NCI-H2227 treated with DMSO at 0.1 percent for 48 hours (cell line): ENCODE data around the gene DOCK4.

Experiments
- DNase-seq: peaks from one replicate; lab custom pipeline; 2025; lab: John Stamatoyannopoulos, UW

The DOCK4 gene

DNA sequence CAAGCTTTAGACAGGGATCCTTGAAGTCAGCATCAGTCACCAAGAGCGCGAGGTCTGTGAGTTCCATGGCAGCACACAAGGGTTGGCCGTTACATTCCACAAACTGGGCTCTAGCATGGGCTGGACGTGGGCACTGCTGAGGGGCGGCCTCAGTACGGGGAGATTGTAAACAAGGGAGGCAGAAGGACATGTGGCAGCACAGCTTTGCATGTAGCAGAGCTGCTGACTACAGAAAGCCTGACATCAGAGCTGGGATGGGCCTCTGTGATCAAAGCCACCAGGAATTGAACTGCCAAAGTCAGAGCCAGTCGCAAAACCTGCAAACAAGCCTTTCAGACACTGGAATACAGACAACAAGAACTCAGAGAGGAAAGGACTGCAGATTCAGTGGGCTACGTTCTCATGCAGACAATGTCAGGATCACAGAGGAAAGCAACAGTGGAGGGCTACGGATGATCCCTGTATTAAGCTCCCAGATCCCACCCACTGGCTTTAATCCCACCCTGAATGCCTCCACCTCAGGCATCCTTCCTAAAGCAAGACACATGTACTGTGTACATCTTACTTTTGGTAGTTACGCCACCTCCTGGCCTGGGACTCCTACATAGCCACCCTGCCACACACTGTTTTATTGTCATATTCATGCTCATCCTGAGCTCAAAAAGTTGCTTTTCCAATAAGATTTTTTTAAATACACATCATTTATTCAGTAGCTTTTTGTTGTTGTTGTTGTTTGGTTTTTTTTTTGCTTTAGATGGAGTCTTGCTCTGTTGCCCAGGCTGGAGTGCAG lies 352.8 kb downstream of the DOCK4 start:
- DNase-seq: no peak

DNA sequence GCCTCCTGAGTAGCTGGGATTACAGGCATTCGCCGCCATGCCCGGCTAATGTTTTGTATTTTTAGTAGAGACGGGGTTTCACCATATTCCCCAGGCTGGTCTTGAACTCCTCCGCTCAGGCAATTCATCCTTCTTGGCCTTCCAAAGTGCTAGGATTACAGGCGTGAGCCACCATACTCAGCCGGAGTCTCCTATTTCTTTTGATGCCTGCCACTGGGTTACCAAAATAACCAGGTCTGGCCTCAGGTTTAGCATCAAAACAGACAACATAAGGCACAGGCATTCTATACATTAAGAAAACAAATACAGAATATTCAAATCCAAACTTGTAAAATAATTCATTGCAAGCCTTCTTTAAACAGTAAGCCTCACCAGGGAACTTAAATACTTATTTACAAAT lies 354.1 kb downstream of the DOCK4 start:
- DNase-seq: no peak

DNA sequence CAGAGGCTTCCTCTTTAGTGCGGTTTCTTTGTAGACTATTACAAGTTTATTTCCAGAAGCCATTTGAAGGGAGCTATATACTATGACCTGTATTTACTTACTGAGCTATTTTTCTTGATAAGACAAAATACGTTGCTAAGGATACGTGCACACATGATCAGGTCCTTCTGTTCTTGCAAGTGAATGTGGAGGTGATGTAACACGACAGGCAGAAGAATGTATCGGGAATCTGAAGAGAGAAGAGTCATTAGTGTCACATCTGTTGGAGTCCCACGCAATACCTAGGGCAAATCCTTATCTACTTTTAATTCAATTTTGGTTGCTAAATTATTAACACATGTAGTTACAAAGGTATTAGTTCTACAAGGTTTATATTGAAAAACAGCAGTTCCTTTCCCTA lies 359.3 kb downstream of the DOCK4 start:
- DNase-seq: no peak

DNA sequence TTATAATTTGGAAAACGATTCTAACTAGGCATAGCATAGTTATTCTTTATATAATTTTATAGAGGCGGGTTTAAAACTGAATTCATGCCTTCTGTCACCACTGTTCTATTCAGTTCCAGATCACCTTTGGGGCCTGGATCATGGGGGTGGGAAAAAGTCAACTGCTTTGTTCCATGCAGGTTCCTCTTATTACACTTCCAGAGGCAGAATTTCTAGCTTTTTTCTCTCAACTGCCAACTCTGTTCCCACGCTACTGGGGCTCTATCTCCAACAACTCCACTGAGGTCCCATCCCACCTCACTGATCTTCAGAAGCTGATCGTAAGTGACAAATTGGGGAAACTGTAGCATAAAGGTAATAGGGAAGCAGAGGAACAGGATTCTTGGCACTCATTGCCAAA lies 360.3 kb downstream of the DOCK4 start:
- no peak for DNase-seq

DNA sequence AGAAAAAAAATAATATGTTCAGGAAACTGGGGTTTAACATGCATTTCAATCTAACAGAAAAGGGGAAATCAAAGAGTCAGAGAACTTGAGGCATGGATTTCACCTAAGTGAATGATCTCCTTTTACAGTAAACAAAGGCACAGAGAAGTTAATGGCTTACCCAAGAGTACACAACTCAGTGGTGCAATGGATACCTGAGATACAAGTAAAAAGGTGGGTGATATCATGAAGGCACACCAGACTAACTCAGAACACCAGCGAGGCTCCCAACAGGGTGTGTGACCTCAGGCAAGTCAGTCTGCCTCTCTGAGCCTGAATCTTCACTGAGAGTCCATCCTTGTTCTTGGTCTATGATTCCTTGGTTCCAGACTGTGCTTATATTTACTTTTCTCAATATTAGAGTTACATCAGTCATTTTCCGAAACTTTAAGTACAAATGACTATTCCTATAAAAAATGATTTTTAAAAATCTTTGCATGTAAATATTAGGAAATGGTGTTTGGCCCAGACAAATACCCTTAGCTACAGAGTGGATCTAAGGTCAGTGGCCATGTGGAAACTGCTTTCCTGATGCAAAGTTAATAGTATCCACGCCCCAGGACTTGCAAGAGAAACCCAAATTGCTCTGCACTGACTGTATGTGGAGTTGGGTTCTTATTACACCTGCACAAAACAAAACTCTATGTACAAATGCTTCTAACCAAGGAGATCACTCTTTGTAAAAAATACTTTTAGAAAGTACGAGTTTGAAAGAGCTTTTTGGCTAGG lies 361.1 kb downstream of the DOCK4 start:
- DNase-seq: no peak

DNA sequence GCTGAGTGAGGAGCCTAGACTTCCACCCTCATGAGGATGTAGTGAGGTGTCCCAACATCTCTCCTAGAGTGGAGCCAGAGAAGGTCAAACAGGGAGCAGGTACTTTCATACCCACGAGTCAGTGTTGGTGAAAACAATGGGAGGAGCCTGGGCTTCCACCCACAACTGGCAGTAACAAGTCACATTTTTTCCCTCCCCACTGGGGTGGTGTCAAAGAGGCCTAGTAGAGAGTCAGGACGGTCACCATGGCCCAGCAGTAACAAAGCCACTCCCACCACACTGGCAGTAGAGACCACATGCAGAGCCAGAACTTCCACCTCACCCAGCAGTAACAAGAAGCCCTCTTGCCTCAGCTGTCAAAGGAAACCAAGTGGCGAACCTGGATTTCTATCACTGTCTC lies 363.7 kb downstream of the DOCK4 start:
- DNase-seq: no peak

DNA sequence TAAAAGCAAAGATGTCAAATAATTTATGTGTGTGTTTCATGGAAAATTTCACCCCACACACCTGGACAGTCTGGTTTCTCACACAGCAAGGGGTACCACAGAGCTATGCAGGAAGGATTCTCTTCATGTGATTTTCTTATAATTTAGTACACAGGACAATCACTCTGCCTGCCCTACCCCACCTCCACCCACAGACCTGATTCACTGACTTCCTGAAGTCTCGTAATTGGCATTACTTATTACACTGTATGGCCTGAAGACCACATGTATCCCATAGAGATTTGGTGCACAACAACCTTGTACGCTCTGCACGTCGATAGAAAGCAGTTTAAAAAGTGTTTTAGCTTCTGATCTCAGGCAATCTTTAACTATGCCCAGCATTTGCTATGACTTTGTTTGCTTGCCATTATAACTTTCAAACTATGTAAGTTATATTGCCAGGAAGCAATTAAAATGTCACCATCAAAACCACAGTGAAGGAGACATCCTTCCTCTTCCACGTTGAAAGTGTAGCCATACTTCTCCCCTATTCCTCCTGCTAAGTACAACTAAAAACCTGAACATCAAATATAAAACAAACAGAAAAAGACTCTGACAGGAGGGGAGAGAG lies 364.5 kb downstream of the DOCK4 start:
- DNase-seq: no peak

DNA sequence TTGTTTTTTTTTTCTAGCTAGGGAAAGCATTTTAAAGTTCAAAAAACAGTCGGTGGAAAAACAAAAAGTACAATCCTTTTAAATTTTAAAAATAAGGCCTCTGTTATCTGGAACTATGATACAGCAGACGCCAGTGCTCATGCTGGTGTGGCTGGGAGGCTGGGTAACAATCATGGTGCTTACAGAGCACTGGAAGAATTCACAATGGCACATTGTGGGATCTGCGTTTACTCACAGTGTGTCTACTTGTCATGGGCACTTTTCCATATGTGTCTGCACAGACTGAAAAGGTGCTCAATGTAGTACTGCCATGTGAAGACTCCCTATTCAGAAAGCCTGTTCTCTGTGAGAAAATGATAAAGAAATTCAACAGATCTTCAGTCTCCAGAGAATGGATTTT lies 365.7 kb downstream of the DOCK4 start:
- no peak for DNase-seq

DNA sequence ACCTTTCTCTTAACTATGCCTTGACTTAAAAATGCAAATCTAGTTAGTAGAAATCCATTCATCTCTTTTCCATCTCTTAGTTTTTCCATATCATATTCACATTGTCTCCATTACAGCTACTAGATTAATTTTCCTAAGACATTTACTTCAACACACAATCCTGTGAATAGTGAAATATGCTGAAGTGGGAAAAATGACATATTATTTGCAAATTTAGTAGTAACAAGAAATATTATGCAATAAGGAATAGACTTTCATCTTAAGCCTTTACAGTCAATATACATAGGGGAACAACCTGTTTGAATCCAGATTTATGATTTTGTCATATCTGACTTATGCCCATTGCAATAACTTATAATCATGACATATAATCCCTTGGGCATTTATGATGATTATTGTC lies 366.9 kb downstream of the DOCK4 start:
- no peak for DNase-seq

DNA sequence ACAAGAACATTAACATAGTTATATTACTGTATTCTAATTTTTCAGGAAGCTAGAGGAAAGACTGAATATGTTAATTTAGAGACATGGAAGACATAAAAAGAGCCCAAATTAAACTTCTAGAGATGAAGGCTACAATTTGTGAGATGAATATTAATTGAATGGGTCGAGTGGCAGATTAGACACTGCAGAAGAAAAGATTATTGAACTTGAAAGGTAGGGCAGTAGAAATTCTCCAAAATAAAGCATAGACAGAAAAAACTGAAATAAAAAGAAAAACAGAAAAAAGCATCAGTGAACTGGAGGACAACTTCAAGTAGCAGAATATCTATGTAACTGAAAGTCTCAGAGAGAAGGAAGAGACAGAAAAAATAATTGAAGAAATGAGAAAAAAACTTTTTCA lies 369.6 kb downstream of the DOCK4 start:
- no peak for DNase-seq

DNA sequence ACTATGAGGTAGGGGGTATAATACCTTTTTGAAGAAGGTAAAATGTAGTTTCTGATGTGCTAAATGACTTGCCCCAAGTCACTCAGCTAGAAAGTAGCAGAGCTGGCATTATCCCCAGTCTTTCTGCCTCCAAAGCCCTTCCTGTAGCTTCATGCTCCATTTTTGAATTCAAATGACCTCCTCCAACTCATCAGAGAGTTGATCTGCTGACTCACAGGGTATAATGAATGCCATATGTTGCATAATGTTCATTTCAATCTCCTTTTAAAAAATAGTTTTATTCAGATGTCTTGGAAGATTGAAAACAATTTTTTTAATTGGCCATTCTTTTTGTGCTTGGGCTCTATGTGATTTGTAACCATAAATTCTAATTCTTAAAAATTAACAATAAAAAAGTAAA lies 371.1 kb downstream of the DOCK4 start:
- no peak for DNase-seq

DNA sequence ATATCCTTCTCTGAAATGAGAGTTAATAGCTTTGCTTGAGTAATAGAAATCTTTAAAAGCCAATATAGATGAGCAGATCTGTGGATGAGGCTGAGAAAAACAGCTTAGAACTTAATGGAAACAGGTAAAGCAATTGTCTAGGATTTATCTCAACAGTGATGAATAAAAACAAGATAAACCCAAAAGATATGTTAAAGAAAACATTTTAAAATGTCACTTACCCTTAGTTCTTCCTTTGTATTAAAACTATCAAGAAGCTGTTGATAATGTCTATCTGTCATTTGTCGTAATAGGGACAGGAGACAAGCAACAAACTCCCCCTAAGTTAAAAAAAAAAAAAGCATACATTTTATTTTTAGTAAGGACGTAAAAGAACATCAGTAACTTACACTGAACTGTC lies 371.8 kb downstream of the DOCK4 start:
- no peak for DNase-seq

DNA sequence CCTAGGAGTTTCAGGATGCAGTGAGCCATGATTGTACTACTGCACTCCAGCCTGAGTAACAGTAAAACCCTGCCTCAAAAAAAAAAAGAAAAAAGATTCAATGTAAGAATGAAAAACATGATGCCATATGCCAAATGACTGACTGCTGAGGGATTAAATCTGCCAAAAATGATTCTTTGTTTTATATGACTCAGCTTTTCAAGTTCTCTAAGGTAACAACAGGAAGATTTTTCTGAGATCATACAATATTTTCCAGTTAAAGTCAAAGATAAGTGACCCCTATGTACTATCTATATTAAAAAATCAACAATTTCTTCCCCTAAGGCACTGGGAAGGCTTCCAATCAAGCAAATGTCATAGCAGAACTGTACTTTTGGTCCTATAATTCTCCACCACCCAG lies 372.7 kb downstream of the DOCK4 start:
- no peak for DNase-seq

DNA sequence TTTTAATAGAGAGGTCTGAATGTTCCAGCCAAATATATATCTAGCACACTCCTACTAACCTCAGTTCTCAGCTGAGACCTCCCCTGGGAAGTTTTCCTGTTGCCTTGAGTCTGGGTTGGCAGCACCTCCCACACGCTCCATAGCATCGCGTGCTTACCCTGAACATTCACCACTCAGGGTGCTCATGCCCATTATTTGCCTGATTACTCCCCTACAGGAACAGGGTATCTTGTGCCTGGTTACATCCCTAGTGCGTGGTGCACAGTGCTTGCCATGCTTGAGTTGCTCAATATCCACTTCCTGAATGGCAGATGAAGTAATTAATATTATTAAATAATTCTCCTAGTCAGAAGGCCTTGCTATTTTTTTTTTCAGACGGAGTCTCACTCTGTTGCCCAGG lies 374.0 kb downstream of the DOCK4 start:
- DNase-seq: no peak

DNA sequence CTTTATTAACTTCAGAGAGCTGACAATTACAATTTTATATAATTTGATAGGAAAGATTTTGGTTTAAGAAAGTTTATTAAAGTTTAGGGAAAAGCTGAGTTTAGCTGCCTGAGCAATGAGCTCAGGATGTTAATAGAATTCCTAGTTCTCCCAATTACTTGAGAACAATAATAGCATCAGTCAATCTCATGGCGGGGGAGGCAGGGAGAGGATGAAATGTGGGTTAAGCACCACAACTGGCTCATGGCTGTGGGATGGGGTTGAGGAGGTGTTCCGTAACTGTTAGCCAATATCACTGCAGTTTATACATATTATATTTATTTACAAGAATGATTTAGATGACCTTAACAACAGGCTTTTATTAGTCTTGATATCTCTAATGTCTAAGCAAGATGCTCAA lies 377.0 kb downstream of the DOCK4 start:
- no peak for DNase-seq

DNA sequence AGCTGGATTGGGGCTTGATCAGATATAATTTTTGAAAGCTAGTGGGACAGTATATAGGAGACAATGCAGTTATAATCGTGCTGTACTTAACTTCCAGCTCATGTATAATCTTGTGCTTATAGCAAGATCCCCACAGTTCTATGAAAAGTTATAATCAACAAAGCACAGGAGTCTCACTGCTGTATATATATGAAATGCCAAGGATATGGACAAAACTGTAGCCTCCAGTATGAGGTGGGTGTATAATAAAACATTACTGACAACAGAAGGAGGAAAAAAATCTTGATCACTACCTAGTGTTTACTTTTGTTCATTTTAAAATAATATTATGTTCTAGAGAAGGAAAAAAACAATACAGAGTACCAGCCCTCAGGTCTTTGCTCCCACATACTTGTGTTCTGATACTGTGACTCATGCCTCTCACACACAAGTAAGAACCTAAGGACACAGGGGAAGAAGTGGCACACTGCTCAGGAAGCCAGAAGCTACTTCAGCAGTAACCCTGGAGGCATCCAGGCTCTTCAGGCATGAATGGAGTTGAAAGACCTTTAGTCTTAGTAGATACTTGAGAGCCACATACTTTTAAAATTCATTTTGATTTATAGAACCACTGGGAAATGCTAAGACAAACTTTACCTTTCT lies 378.2 kb downstream of the DOCK4 start:
- no peak for DNase-seq

DNA sequence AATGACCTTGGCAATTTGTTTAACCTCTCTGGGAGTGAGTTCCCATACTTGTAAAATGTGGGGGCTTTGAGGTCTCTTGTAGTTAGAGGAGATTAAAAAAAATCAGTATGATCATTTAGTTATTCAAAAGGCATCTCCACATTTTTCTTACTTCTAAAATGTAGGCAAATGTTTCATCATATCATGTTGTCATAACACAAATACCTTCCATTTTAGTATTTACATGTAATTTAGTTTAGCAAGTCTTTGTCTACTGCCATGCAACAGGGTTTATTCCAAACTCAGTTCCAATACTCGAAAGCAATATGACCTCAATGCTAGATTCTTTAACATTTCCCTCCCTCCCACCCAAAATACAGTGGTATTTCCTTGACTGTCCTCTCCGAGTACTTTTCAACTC lies 381.2 kb downstream of the DOCK4 start:
- no peak for DNase-seq

DNA sequence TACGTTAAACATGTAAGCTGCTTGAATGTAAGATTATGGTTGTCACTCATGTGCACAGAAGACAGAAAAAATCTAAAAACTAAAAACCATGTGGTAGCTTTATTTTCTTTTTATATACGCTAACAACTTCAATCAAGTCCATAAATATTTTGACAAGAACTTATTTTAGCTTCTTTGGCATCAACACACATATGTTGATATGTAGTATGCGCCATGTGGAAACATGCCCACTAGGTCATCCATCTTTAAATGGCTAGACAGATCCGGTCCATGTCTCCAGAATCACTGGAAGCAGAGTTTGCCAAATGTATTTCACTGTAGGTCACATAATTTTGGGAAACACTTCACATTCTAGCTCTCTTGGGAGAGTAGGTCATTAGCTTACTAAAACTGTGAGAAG lies 382.4 kb downstream of the DOCK4 start:
- no peak for DNase-seq

DNA sequence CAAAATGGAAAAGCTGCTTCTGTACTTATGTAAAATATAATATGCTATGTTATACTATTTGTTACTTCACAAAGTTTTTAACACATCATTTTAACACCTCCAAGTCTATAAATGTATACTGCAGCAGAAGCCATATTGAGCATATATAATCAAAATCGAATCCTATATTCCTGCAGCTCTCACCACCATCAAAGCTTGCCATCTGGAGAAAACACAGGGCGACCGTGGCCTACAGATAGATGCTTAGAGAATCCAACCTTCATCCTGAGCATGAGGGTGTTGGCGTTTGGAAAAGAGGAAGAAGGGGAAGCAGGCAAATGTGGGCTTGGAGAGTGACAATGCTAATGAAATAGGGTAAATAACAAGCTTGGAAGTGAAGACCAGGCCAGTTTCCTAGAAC lies 385.2 kb downstream of the DOCK4 start:
- no peak for DNase-seq

DNA sequence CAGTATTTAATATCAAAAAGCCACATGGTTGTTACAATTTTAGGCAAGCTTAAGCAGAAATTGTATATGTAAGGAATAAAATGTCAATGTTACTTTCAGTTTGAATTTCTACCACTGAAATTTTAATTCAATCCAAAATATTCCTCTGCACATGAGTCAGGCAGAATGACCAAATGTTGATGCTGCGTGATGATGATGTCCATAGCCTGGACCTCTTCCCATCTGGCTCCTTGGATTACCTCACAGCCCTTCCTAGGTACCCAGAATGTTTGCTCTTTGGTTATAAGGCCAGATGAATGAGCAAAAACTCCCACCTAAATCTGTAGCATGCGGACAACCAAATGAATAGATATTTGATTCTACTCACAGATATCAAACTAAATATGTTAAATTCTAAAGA lies 385.6 kb downstream of the DOCK4 start:
- no peak for DNase-seq

DNA sequence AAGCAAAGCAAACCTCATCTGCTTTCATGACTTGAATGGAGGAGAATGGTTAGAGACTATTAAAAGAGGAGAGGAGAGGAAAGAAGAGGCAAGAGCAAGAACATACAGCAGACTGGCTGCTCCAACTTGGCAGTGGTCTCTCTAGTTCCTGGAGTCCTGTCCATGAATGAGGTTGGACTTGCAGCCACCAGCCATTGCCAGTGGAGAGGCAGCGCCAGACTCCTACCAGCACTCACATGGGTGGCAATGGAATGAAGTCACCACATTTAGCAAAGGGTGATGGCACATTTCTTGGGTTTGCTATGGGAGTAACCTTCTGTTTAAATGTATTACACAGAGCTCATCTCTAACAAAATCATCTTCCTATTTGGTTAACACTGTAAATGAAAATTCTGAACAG lies 386.1 kb downstream of the DOCK4 start:
- DNase-seq: no peak

DNA sequence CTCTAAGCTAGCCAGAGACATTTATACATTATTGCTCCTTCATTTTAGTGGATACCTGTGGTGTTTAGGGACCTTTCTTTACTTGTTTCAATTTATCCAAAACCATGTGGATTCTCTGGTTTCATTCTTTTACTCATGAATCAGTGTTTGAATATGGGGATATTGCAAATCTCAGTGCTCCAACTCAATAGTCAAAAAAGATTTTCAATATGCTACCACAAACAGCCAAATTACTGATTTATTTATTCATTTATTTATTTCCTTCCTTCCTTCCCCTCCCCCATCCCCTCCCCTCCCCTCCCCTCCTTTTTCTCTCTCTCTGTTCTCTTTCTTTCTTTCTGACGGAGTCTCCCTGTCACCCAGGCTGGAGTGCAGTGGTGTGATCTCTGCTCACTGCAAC lies 390.8 kb downstream of the DOCK4 start:
- no peak for DNase-seq

DNA sequence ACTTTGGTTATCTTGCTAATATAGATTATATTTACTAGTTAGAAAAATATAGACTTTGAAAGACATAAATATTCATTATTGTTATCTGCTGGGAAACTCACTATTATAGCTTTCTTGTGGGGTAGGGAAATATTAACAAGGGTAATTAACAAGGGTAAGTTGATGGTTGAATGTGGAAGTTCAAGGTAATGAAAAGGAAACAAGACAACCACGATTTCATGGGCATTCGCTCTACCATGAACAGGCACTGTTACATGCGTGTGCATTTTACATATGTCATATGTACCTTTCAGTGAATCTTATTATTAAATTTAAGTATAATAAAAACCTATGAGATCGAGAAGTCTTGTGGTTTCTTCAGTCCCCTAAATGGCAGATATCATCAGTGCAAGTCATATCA lies 392.9 kb downstream of the DOCK4 start:
- no peak for DNase-seq
